Subcutaneous adipose tissue (tissue), 4 donors: ENCODE results near the gene HRH1. TPM values are rescaled to one million over a fixed set of nuclear protein-coding genes. Genes with fewer than 3 reads are reported as not detected.

Experiments used
- CTCF ChIP-seq: fragments of 450-650 bp; IDR thresholded peaks from one replicate; pipeline ENCODE4 v1.5.1; 2016; ENCODE audit warnings: low read depth, mild to moderate bottlenecking, control low read depth, antibody characterized with exemption, moderate library complexity
- total RNA-seq, 4 donors: library from RNA; depleted of rRNA; stranded (reverse); fragments of >200 nt; gene quantifications; one replicate each; pipeline ENCODE4 v1.1.0, GENCODE V29; 2016

HRH1 gene
- total RNA-seq, 4 donors from 2014 or later: 3.2 to 8.4 (median 4.9) TPM

GRCh38 chr3:11157421-11157820 lies 3.1 kb downstream of the HRH1 start:
- no peak for TF ChIP-seq CTCF

DNA sequence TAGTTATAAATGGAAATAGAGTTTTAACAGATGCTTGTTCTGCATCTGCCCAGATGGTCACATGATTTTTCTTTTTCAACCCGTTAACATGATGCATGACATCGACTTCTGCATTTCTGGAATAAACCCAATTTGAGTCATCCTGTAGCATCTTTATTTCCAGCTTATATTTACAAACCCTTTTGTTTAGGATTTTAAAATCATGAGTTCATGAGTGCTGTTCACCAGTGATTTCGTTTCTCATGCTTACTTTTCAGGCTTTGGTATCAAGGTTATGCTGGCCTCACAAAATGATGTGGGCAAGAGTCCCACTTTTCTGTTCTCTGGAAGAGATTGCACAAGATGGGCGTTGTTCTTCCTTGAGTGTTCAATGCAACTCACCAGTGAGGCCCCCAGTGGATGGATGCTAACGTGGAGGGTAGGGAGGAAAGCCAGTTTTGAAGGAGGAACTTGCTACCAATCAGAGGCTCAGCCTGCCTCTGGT lies 5.2 kb downstream of the HRH1 start:
- TF ChIP-seq CTCF: no peak

DNA sequence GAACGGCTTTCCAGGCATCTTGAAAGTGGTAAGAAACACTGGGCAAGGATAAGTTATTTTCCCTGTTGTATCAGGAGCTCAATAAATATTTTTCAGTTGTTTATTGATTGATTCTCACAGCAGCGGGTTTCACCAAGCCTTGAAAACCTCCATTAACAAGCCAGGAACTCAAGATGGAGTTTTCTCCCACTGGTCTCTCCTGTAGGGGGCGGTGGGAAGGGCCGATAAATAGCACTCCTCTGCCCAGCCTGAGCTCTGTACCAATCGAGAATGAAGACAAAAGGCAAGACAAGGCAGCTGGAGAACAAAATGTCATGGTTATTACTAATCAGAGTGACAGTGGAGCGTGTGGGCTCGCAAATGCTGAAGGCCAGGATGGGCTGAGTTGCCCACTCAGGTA lies 7.4 kb downstream of the HRH1 start:
- no peak for TF ChIP-seq CTCF

DNA sequence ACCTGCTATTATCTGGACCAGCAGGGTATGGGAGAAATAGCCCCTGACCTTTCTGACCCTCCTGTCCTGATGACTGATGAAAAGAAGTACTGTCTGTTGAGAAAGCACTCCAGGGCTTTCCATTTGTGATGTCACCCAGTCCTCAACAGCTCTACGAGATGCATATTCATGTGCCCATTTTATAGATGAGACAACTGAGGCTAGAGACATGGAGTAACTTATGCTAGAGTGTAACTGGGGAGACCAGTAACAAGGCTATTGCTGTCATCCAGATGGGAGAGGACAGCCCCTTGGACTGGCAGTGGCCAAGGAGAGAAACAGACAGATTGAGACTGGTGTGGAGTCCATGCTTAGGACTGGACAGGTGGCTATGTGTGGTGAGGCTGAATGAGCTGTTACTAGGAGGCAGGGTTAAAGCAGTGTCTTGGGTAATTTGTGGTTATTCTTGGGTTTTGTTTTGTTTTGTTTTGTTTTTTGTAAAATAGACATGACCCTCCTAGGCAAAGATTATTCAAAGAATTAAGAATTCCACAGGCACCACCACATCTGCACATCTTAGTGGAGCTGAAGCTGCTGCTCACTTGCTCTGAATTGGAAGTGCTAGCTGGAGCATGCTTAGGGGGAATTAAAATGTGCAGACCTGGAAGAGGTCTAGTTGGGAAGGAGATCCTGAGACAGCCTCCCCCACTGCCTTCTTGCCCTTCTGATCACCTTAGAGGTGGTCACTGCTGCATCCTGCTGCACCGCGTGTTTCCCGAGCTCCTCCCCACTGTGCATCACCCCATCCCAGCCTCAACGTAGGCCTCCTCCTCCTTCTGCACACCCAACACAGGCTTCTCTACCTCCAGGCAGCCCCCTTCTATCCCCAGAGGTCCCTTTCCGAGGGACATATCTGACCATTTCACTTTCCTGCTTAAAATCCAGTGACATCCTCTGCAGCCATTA lies 8.4 kb downstream of the HRH1 start:
- TF ChIP-seq CTCF: no peak

- no peak for TF ChIP-seq CTCF
Observed at GRCh38 chr3:11164607-11165006, 10.3 kb downstream of the HRH1 start.

DNA sequence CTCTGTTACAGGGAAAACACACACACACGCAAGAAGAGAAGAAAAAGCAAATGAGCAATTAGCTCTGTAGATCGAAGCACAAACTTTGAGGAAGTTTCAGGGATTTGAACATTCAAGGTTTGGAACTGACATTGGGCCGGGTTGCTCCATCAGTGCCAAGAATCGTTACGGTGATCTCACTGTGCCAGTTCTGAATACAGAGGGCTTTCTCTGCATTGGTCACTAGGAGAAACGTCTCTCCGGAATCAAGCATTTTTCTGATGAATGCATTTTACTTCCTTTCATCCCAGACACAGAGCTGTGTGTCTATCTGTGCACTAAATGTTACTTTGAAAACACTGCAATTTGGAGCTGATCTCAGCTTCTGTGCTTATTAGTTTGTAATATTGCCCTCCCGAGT lies 11.2 kb downstream of the HRH1 start:
- TF ChIP-seq CTCF: no peak

GRCh38 chr3:11167590-11167989 lies 13.3 kb downstream of the HRH1 start:
- no peak for TF ChIP-seq CTCF
